ENCODE data around the gene SYCE1L. TPM values are rescaled to one million over a fixed set of nuclear protein-coding genes. Genes with fewer than 3 reads are reported as not detected.

Gene SYCE1L
- polyA plus RNA-seq, 3 donors, result 0.29 TPM; not detected in 2

DNA sequence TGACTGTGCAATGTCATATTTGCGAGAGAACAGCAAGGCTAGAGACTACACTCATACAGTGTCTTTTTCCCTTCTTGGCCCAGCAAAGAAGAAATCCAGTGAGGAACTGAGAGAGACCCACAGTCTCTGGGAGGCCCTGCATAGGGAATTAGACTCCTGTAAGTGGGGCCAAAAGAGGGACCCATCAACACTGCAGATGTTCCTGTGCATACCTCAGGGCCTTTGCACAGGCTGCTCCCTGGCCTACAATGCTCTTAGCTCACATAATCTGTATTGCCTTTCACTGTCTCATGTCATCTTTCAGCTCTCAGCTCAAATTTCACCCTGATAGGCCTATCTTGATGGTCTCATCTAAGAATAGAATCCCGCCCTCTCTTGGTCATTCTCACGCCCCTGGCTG, 9.2 kb downstream of the SYCE1L start:
- peaks cover 3 to 4% of the 10 kb centered on the region in 2 donors for H3K36me3 Mint-ChIP-seq
- no peaks in the 10 kb centered on the region for H4K20me1 ChIP-seq (ENCODE audit: insufficient read depth, low read length)
- H3K9me3 ChIP-seq (replicated peaks in 1 of 2; ENCODE audit: control insufficient read depth in 1 of 2, insufficient read depth in 1 of 2, low read length in 2 of 2), result no peaks in the 10 kb centered on the region
- H2AFZ ChIP-seq (ENCODE audit: insufficient read depth, low read depth, low read length, poor library complexity, severe bottlenecking), result no peak overlapping the region
- no peak overlapping the region for H3K4me2 ChIP-seq (replicated peaks; ENCODE audit: extremely low read depth, low read length, poor library complexity, severe bottlenecking)
- no peaks in the 10 kb centered on the region for H3K79me2 ChIP-seq (ENCODE audit: insufficient read depth, low read length)
- peaks cover 9% of the 10 kb centered on the region for H3K4me1 Mint-ChIP-seq
- no peak overlapping the region for H3K4me3 Mint-ChIP-seq
- DNase-seq, result no peak
- intact Hi-C loops (cut with micrococcal nuclease), result no loop called here
- no peak overlapping the region for H3K4me3 ChIP-seq (replicated peaks in 1 of 3; ENCODE audit: low read depth in 2 of 3, low read length in 3 of 3)
- no peak overlapping the region for H3K27ac ChIP-seq (ENCODE audit: low read depth in 1 of 2, low read length in 2 of 2)
- peaks cover 0 to 9% (median 0%) of the 10 kb centered on the region in 7 donors for H3K9me3 Mint-ChIP-seq
- H3K36me3 ChIP-seq (replicated peaks in 1 of 2; ENCODE audit: control insufficient read depth in 1 of 2, insufficient read depth in 2 of 2, low read length in 2 of 2), result no peaks in the 10 kb centered on the region
- H3K27me3 ChIP-seq (ENCODE audit: control insufficient read depth in 2 of 2, insufficient read depth in 2 of 2, low read length in 2 of 2), result peaks cover 0 to 16% of the 10 kb centered on the region in 2 donors
- peaks cover 10 to 20% (median 18%) of the 10 kb centered on the region in 3 donors for H3K27me3 Mint-ChIP-seq (ENCODE audit: low read depth in 3 of 3)
- WGBS (ENCODE audit: insufficient coverage), result 100% methylated on average over 1 of the region's 3 CpGs
- H3K4me1 ChIP-seq (ENCODE audit: control insufficient read depth in 1 of 2, insufficient read depth in 2 of 2, low read length in 2 of 2), result peaks cover 14 to 18% of the 10 kb centered on the region in 2 donors
- TF ChIP-seq, protein P1, sequence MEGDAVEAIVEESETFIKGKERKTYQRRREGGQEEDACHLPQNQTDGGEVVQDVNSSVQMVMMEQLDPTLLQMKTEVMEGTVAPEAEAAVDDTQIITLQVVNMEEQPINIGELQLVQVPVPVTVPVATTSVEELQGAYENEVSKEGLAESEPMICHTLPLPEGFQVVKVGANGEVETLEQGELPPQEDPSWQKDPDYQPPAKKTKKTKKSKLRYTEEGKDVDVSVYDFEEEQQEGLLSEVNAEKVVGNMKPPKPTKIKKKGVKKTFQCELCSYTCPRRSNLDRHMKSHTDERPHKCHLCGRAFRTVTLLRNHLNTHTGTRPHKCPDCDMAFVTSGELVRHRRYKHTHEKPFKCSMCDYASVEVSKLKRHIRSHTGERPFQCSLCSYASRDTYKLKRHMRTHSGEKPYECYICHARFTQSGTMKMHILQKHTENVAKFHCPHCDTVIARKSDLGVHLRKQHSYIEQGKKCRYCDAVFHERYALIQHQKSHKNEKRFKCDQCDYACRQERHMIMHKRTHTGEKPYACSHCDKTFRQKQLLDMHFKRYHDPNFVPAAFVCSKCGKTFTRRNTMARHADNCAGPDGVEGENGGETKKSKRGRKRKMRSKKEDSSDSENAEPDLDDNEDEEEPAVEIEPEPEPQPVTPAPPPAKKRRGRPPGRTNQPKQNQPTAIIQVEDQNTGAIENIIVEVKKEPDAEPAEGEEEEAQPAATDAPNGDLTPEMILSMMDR (IDR thresholded peaks at IDR 0.05), result no peak
- no peak overlapping the region for H3K9ac ChIP-seq (ENCODE audit: insufficient read depth, low read length, poor library complexity, severe bottlenecking)
- peak overlapping the region in 1 of 7 donors; percentile 23 for H3K27ac Mint-ChIP-seq

GRCh38 chr16:77211880-77212740, 12.9 kb downstream of the SYCE1L start:
- Histone ChIP-seq H3K9me3 (replicated peaks in 1 of 2; ENCODE audit: control insufficient read depth in 1 of 2, insufficient read depth in 1 of 2, low read length in 2 of 2) (no peaks in the 10 kb centered on the region), H3K9ac (ENCODE audit: insufficient read depth, low read length, poor library complexity, severe bottlenecking) (peak overlapping the region; percentile 68), H4K20me1 (ENCODE audit: insufficient read depth, low read length) (no peaks in the 10 kb centered on the region), H3K4me3 (replicated peaks in 1 of 3; ENCODE audit: low read depth in 2 of 3, low read length in 3 of 3) (peak overlapping the region; percentile 60 to 84 (median 64)), H3K4me1 (ENCODE audit: control insufficient read depth in 1 of 2, insufficient read depth in 2 of 2, low read length in 2 of 2) (peaks cover 14 to 18% of the 10 kb centered on the region in 2 donors), H3K79me2 (ENCODE audit: insufficient read depth, low read length) (no peaks in the 10 kb centered on the region), H3K27ac (ENCODE audit: low read depth in 1 of 2, low read length in 2 of 2) (no peak overlapping the region), H3K4me2 (replicated peaks; ENCODE audit: extremely low read depth, low read length, poor library complexity, severe bottlenecking) (peak overlapping the region; percentile 93), H3K36me3 (replicated peaks in 1 of 2; ENCODE audit: control insufficient read depth in 1 of 2, insufficient read depth in 2 of 2, low read length in 2 of 2) (no peaks in the 10 kb centered on the region), H2AFZ (ENCODE audit: insufficient read depth, low read depth, low read length, poor library complexity, severe bottlenecking) (peak overlapping the region; percentile 95), H3K27me3 (ENCODE audit: control insufficient read depth in 2 of 2, insufficient read depth in 2 of 2, low read length in 2 of 2) (peaks cover 0 to 17% of the 10 kb centered on the region in 2 donors)
- H3K27ac Mint-ChIP-seq, result no peak overlapping the region
- peaks cover 0 to 9% (median 0%) of the 10 kb centered on the region in 7 donors for H3K9me3 Mint-ChIP-seq
- peaks cover 14 to 22% (median 19%) of the 10 kb centered on the region in 3 donors for H3K27me3 Mint-ChIP-seq (ENCODE audit: low read depth in 3 of 3)
- TF ChIP-seq, protein P1 (IDR thresholded peaks at IDR 0.05), result no peak
- peak; percentile 26 to 39 (median 33) for DNase-seq
- peak overlapping the region; percentile 85 to 87 for H3K4me3 Mint-ChIP-seq
- WGBS (ENCODE audit: insufficient coverage), result 1% methylated on average over 64 of the region's 66 CpGs
- intact Hi-C loops (cut with micrococcal nuclease), result no loop called here
- H3K4me1 Mint-ChIP-seq, result peaks cover 10% of the 10 kb centered on the region
- peaks cover 3 to 4% of the 10 kb centered on the region in 2 donors for H3K36me3 Mint-ChIP-seq

Measured in CD14-positive monocyte (primary cell).